HG03060 (cell line): ENCODE measurements around the gene LRRK1.

Source experiments
- ATAC-seq: cut with Tn5 transposase; IDR thresholded peaks from one replicate; pipeline ENCODE4 v1.9.1; 2021; ENCODE audit warnings: low read depth, moderate number of reproducible peaks; ENCODE audit not compliant: unreplicated experiment

Gene LRRK1

GRCh38 chr15:100998630-100999029 is 79.5 kb downstream of the LRRK1 start:
- ATAC-seq, result no peak

- ATAC-seq, result no peak
Measured at GRCh38 chr15:100999369-100999768, 80.2 kb downstream of the LRRK1 start.

- ATAC-seq, result no peak
Measured at GRCh38 chr15:101000271-101000681, 81.1 kb downstream of the LRRK1 start.

- no peak for ATAC-seq
Measured at GRCh38 chr15:101001056-101001455, 81.9 kb downstream of the LRRK1 start.

- ATAC-seq, result no peak
Measured at GRCh38 chr15:101001796-101002195, 82.6 kb downstream of the LRRK1 start.

- no peak for ATAC-seq
Measured at GRCh38 chr15:101003081-101003480, 83.9 kb downstream of the LRRK1 start.

GRCh38 chr15:101003706-101004105 is 84.5 kb downstream of the LRRK1 start:
- ATAC-seq, result no peak

GRCh38 chr15:101004500-101004899 is 85.3 kb downstream of the LRRK1 start:
- no peak for ATAC-seq

- ATAC-seq, result no peak
Measured at GRCh38 chr15:101004986-101005747, 86.0 kb downstream of the LRRK1 start.

- no peak for ATAC-seq
Measured at GRCh38 chr15:101006931-101007691, 88.0 kb downstream of the LRRK1 start.

- peak; percentile 68 for ATAC-seq
Measured at GRCh38 chr15:101008158-101009139, 89.3 kb downstream of the LRRK1 start.

- ATAC-seq, result no peak
Measured at GRCh38 chr15:101009176-101009575, 90.0 kb downstream of the LRRK1 start.

- no peak for ATAC-seq
Measured at GRCh38 chr15:101010781-101011180, 91.6 kb downstream of the LRRK1 start.

- no peak for ATAC-seq
Measured at GRCh38 chr15:101012326-101013200, 93.4 kb downstream of the LRRK1 start.

GRCh38 chr15:101013201-101013550 is 94.0 kb downstream of the LRRK1 start:
- no peak for ATAC-seq

GRCh38 chr15:101013769-101014675 is 94.9 kb downstream of the LRRK1 start:
- no peak for ATAC-seq

- ATAC-seq, result no peak
Measured at GRCh38 chr15:101014921-101015841, 96.0 kb downstream of the LRRK1 start.

- ATAC-seq, result no peak
Measured at GRCh38 chr15:101016581-101016980, 97.4 kb downstream of the LRRK1 start.
